ENCODE measurements around the gene TRAPPC1.

DNA sequence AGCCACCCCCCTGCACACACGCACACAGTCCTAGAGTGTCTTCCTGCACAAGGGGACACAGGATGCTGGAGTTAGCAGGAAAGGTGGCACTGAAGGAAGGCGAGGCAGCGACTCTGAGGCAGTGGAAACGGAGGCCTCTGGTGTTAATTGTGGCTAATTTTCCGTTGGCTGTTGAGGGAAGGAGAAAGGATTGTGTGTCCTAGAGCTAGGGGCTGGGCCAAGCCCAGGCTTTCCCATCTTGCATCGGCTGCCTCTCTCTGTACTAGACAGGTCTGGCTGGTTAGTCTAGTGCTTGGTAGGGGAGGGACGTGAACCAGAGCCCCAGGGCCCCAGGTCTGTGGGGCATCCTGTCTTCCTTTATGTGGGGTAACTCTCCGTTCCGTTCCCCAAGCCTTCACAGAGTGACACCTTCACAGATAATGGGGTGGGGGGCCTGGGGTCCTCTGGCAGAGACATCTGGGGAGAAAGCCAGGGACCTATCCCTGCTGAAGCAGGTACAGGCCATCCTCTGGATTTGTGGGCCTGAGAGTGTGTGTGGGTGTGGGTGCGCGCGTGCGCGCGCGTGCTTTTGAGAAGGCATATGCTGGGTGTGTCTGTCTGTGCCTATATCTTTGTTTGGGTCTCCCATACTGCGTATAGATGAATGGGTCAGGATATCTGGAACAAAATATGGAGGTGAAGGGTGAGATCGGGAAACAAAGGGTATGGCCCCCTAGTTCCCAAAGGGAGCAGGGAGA lies 43.4 kb downstream of the TRAPPC1 start, which contains the start of gene CHD3:
- TF ChIP-seq EZH2phosphoT487 (conservative IDR thresholded peaks at IDR 0.05; ENCODE audit: low read length): no peak
- TF ChIP-seq, protein P1, sequence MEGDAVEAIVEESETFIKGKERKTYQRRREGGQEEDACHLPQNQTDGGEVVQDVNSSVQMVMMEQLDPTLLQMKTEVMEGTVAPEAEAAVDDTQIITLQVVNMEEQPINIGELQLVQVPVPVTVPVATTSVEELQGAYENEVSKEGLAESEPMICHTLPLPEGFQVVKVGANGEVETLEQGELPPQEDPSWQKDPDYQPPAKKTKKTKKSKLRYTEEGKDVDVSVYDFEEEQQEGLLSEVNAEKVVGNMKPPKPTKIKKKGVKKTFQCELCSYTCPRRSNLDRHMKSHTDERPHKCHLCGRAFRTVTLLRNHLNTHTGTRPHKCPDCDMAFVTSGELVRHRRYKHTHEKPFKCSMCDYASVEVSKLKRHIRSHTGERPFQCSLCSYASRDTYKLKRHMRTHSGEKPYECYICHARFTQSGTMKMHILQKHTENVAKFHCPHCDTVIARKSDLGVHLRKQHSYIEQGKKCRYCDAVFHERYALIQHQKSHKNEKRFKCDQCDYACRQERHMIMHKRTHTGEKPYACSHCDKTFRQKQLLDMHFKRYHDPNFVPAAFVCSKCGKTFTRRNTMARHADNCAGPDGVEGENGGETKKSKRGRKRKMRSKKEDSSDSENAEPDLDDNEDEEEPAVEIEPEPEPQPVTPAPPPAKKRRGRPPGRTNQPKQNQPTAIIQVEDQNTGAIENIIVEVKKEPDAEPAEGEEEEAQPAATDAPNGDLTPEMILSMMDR (IDR thresholded peaks at IDR 0.05; ENCODE audit: insufficient read depth, low read length, poor library complexity, severe bottlenecking): no peak

Data from SU-DHL-6 (cell line).